Mesenchymal stem cell (in vitro differentiated cells and primary cell): ENCODE results near the gene PDE1A.

Source experiments
- DNase-seq: peaks from one replicate; pipeline ENCODE4 v3.0.0-alpha.2; 2013
- H2AFZ ChIP-seq: one replicate; pipeline ENCODE4 v1.6.1; 2013; ENCODE audit warnings: low read depth, mild to moderate bottlenecking, control low read depth, inconsistent platforms, low read length, moderate library complexity
- H2AK5ac ChIP-seq: 2 replicates; pipeline ENCODE4 v1.6.1; 2013; ENCODE audit warnings: low read length, moderate library complexity, mild to moderate bottlenecking, inconsistent platforms; ENCODE audit not compliant: severe bottlenecking
- H2BK120ac ChIP-seq: one replicate; pipeline ENCODE4 v1.6.1; 2013; ENCODE audit warnings: low read depth, mild to moderate bottlenecking, inconsistent platforms, low read length, moderate library complexity
- H2BK12ac ChIP-seq, 2 experiments: one replicate each; pipeline ENCODE4 v1.6.1; 2013; ENCODE audit warnings: inconsistent platforms in 2 of 2, low read length in 2 of 2, mild to moderate bottlenecking in 2 of 2, moderate library complexity in 2 of 2, control low read depth in 1 of 2
- H2BK15ac ChIP-seq: one replicate; pipeline ENCODE4 v1.6.1; 2013; ENCODE audit warnings: mild to moderate bottlenecking, low read depth, inconsistent platforms; ENCODE audit not compliant: poor library complexity, severe bottlenecking
- H2BK5ac ChIP-seq: 2 replicates; pipeline ENCODE4 v1.6.1; 2013; ENCODE audit warnings: low read depth, mild to moderate bottlenecking, low read length, control low read depth, inconsistent platforms; ENCODE audit not compliant: poor library complexity, severe bottlenecking
- H3K14ac ChIP-seq, 2 experiments: one replicate each; pipeline ENCODE4 v1.6.1; 2013; ENCODE audit warnings: inconsistent platforms in 2 of 2, low read length in 2 of 2, control low read depth in 1 of 2, mild to moderate bottlenecking in 1 of 2, moderate library complexity in 1 of 2
- H3K18ac ChIP-seq, 2 experiments: one replicate each; pipeline ENCODE4 v1.6.1; 2013; ENCODE audit warnings: inconsistent platforms in 2 of 2, low read length in 2 of 2, control low read depth in 1 of 2, low read depth in 1 of 2, mild to moderate bottlenecking in 1 of 2
- H3K23ac ChIP-seq, 2 experiments: one replicate each; pipeline ENCODE4 v1.6.1; 2013; ENCODE audit warnings: inconsistent platforms in 2 of 2, low read length in 2 of 2, mild to moderate bottlenecking in 2 of 2, moderate library complexity in 2 of 2, control low read depth in 1 of 2
- H3K27ac ChIP-seq: 2 replicates; pipeline ENCODE4 v1.5.1; 2013; ENCODE audit warnings: mild to moderate bottlenecking, moderate library complexity, low read length, control low read depth, inconsistent platforms; ENCODE audit not compliant: poor library complexity, severe bottlenecking
- H3K27me3 ChIP-seq, 2 experiments: 2 replicates each; pipeline versions ENCODE4 v1.6.1 to v1.7.0; 2013; ENCODE audit warnings: low read length in 2 of 2, mild to moderate bottlenecking in 2 of 2, moderate library complexity in 2 of 2, control low read depth in 1 of 2, inconsistent platforms in 1 of 2; ENCODE audit not compliant: control insufficient read depth in 1 of 2, insufficient read depth in 1 of 2
- H3K36me3 ChIP-seq, 2 experiments: 2 replicates each; pipeline versions ENCODE4 v1.6.1 to v1.7.0; 2013; ENCODE audit warnings: low read length in 2 of 2, control low read depth in 1 of 2, inconsistent platforms in 1 of 2, low read depth in 1 of 2, mild to moderate bottlenecking in 1 of 2; ENCODE audit not compliant: insufficient read depth in 2 of 2, control insufficient read depth in 1 of 2
- H3K4ac ChIP-seq, 2 experiments: one replicate each; pipeline ENCODE4 v1.6.1; 2013; ENCODE audit warnings: inconsistent platforms in 2 of 2, low read length in 2 of 2, mild to moderate bottlenecking in 2 of 2, moderate library complexity in 2 of 2, control low read depth in 1 of 2, low read depth in 1 of 2
- H3K4me1 ChIP-seq: 2 replicates; pipeline ENCODE4 v1.6.1; 2013; ENCODE audit warnings: low read depth, low read length, control low read depth; ENCODE audit not compliant: control insufficient read depth, insufficient read depth
- H3K4me2 ChIP-seq: 2 replicates; pipeline ENCODE4 v1.6.1; 2013; ENCODE audit warnings: low read length, mild to moderate bottlenecking, inconsistent platforms; ENCODE audit not compliant: poor library complexity, severe bottlenecking
- H3K4me3 ChIP-seq, 2 experiments: 2 replicates each; pipeline versions ENCODE4 v1.5.1 to v1.7.0; 2013; ENCODE audit warnings: low read length in 2 of 2, mild to moderate bottlenecking in 2 of 2, control low read depth in 1 of 2, low read depth in 1 of 2; ENCODE audit not compliant: insufficient read depth in 1 of 2
- H3K79me1 ChIP-seq: replicated peaks from 2 replicates; pipeline ENCODE4 v1.6.1; 2013; ENCODE audit warnings: mild to moderate bottlenecking, control low read depth, low read length, inconsistent platforms; ENCODE audit not compliant: poor library complexity, severe bottlenecking
- H3K9ac ChIP-seq: 2 replicates; pipeline ENCODE4 v1.7.0; 2013; ENCODE audit warnings: mild to moderate bottlenecking, low read length, moderate library complexity
- H3K9me3 ChIP-seq: 2 replicates; pipeline ENCODE4 v1.7.0; 2013; ENCODE audit warnings: mild to moderate bottlenecking, low read length; ENCODE audit not compliant: control insufficient read depth
- H4K8ac ChIP-seq: one replicate; pipeline ENCODE4 v1.6.1; 2013; ENCODE audit warnings: inconsistent platforms, mild to moderate bottlenecking, low read length, moderate library complexity
- H4K91ac ChIP-seq: one replicate; pipeline ENCODE4 v1.6.1; 2013; ENCODE audit warnings: mild to moderate bottlenecking, low read length, inconsistent platforms
- WGBS: methylation state at CpG from one replicate; pipeline ENCODE4 v1.1.7; 2013; ENCODE audit warnings: mixed read lengths; 5-methylcytosine and 5-hydroxymethylcytosine counted together

PDE1A gene

DNA sequence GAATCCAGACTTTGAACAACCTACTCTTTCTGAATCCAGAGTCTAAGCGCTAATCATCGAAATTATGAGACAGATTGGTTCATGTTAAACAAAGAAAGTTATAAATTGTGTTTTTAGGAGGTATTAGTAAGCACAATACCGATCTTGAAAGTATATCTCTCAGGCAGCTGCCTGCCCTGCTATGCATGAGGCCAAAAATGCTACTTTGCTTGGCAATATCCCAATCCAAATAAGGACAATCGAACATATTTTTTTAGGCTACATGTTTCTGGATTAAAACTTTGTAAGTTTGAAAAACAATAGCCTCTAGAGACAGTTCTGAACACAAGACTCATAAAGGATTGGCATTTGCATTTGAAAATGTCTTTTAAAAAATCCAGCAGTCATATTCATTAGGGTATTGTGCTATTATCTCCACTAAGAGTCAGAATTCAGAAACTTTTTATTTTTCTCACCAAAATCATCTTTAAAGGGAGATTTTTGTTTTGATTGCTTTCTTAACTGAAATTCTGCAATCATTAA lies 167.1 kb downstream of the PDE1A start:
- H3K4me2 ChIP-seq: no peak overlapping the region
- H2AK5ac ChIP-seq: no peak overlapping the region
- H3K9me3 ChIP-seq: no peaks in the 10 kb centered on the region
- no peak overlapping the region for H2BK12ac ChIP-seq
- no peak overlapping the region for H2BK120ac ChIP-seq
- peak overlapping the region; percentile 23 for H3K9ac ChIP-seq
- H4K8ac ChIP-seq: no peak overlapping the region
- no peak overlapping the region for H3K4me3 ChIP-seq
- peaks cover 0 to 6% of the 10 kb centered on the region in 2 experiments for H3K36me3 ChIP-seq
- no peak for DNase-seq
- H2BK15ac ChIP-seq: no peak overlapping the region
- H3K23ac ChIP-seq: no peak overlapping the region
- no peak overlapping the region for H4K91ac ChIP-seq
- H3K79me1 ChIP-seq: no peaks in the 10 kb centered on the region
- H3K27ac ChIP-seq: no peak overlapping the region
- WGBS: 87% methylated on average over 3 of the region's 4 CpGs
- H2BK5ac ChIP-seq: no peak overlapping the region
- no peak overlapping the region for H2AFZ ChIP-seq
- H3K18ac ChIP-seq: no peak overlapping the region
- H3K4me1 ChIP-seq: no peaks in the 10 kb centered on the region
- H3K14ac ChIP-seq: no peak overlapping the region
- H3K4ac ChIP-seq: no peak overlapping the region
- no peaks in the 10 kb centered on the region for H3K27me3 ChIP-seq

- no peak overlapping the region for H3K4me2 ChIP-seq
Observed at GRCh38 chr2:182252534-182252933, 174.3 kb downstream of the PDE1A start.

DNA sequence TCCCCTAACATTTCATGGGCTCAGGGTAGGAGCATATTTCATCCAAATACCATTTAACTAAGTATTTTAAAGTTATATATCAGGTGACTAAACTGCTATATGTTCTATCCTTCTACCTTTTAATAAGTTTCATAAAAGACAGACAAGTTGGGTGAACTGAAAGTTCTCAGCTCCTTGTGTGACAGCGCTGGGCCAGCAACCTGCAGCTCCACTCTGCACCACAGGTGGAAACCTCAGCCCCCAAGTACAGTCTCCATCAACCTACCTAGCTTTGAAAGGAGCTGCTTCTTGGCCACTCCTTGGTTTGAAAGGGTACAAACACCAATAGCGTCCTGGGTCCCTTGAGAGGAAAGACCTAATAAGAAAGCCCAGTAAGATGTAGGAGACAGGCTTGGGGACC lies 177.9 kb downstream of the PDE1A start:
- Histone ChIP-seq H4K91ac (no peak overlapping the region), H2BK15ac (no peak overlapping the region), H3K4ac (no peak overlapping the region), H2AFZ (no peak overlapping the region), H2BK12ac (no peak overlapping the region), H3K18ac (no peak overlapping the region), H3K4me3 (peak overlapping the region in 1 of 2 experiments; percentile 29), H3K27me3 (no peaks in the 10 kb centered on the region), H3K4me2 (no peak overlapping the region), H4K8ac (no peak overlapping the region), H2BK5ac (no peak overlapping the region), H3K79me1 (no peaks in the 10 kb centered on the region), H2AK5ac (no peak overlapping the region), H2BK120ac (no peak overlapping the region), H3K23ac (no peak overlapping the region), H3K27ac (no peak overlapping the region), H3K9ac (peak overlapping the region; percentile 22), H3K14ac (no peak overlapping the region), H3K36me3 (no peaks in the 10 kb centered on the region), H3K9me3 (no peaks in the 10 kb centered on the region), H3K4me1 (no peaks in the 10 kb centered on the region)
- whole genome bisulfite sequencing: 100% methylated on average over 2 of the region's 2 CpGs
- DNase-seq: no peak

More at GRCh38 chr2:182252534-182252933, 174.3 kb downstream of the PDE1A start:
- H4K8ac ChIP-seq: no peak overlapping the region
- H3K9ac ChIP-seq: no peak overlapping the region
- no peaks in the 10 kb centered on the region for H3K79me1 ChIP-seq
- H2BK15ac ChIP-seq: no peak overlapping the region
- no peak overlapping the region for H3K14ac ChIP-seq
- WGBS: 86% methylated on average over 2 of the region's 2 CpGs
- H2BK5ac ChIP-seq: no peak overlapping the region
- H3K4me1 ChIP-seq: no peaks in the 10 kb centered on the region
- H2AFZ ChIP-seq: no peak overlapping the region
- no peak for DNase-seq
- no peak overlapping the region for H3K27ac ChIP-seq
- no peak overlapping the region for H3K23ac ChIP-seq
- H3K9me3 ChIP-seq: no peaks in the 10 kb centered on the region
- no peak overlapping the region for H3K4ac ChIP-seq
- H2BK120ac ChIP-seq: no peak overlapping the region
- no peak overlapping the region for H3K4me3 ChIP-seq
- H3K27me3 ChIP-seq: no peaks in the 10 kb centered on the region
- H4K91ac ChIP-seq: no peak overlapping the region
- no peaks in the 10 kb centered on the region for H3K36me3 ChIP-seq
- H2BK12ac ChIP-seq: no peak overlapping the region
- H3K18ac ChIP-seq: no peak overlapping the region
- H2AK5ac ChIP-seq: no peak overlapping the region

DNA sequence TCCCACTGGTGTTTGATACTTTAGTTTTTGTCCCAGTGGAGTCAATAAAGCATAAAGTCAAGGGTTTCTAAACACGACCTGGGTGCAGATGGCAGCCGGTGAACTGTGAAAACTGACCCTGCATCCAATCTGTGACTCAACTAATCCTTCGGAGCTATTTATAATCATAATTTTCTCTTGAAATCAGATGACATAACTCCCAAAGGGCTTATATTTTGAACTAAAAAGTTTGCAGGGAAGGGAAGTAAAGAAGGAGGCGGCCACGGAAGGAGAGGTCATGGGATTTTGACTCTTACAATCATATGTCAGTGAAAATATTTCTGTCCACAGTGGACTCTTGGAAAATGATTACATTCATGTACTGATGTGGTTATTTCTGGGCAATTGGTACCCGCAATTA lies 178.5 kb downstream of the PDE1A start:
- no peak overlapping the region for H3K4me2 ChIP-seq
- no peaks in the 10 kb centered on the region for H3K9me3 ChIP-seq
- no peak overlapping the region for H4K91ac ChIP-seq
- no peak overlapping the region for H2BK12ac ChIP-seq
- no peak overlapping the region for H2AK5ac ChIP-seq
- no peak overlapping the region for H3K4ac ChIP-seq
- H2BK5ac ChIP-seq: no peak overlapping the region
- H3K4me3 ChIP-seq: peak overlapping the region in 1 of 2 experiments; percentile 29
- no peak overlapping the region for H3K18ac ChIP-seq
- no peak overlapping the region for H3K23ac ChIP-seq
- no peaks in the 10 kb centered on the region for H3K4me1 ChIP-seq
- 87% methylated on average over 5 of the region's 6 CpGs for WGBS
- H2BK15ac ChIP-seq: no peak overlapping the region
- no peaks in the 10 kb centered on the region for H3K36me3 ChIP-seq
- peak overlapping the region; percentile 22 for H3K9ac ChIP-seq
- H2AFZ ChIP-seq: no peak overlapping the region
- DNase-seq: no peak
- H4K8ac ChIP-seq: no peak overlapping the region
- no peaks in the 10 kb centered on the region for H3K27me3 ChIP-seq
- no peak overlapping the region for H3K14ac ChIP-seq
- H2BK120ac ChIP-seq: no peak overlapping the region
- no peaks in the 10 kb centered on the region for H3K79me1 ChIP-seq
- no peak overlapping the region for H3K27ac ChIP-seq
